ENCODE results near the gene FNTB.

The FNTB gene

GRCh38 chr14:65043893-65044595, 57.3 kb downstream of the FNTB start:
- Histone ChIP-seq H3K36me3 (ENCODE audit: control insufficient read depth, insufficient read depth, low read length) (peaks cover 10% of the 10 kb centered on the region), H3K4me3 (replicated peaks; ENCODE audit: low read depth, low read length) (no peak overlapping the region), H3K27me3 (replicated peaks; ENCODE audit: control insufficient read depth, insufficient read depth, low read length) (no peaks in the 10 kb centered on the region)
- no peak for DNase-seq (ENCODE audit: extremely low read depth, insufficient read length)
- no peak for TF ChIP-seq CTCF (IDR thresholded peaks at IDR 0.05; ENCODE audit: insufficient read depth, low read length, poor library complexity, severe bottlenecking)

GRCh38 chr14:65044596-65044959, 57.9 kb downstream of the FNTB start:
- peaks cover 10% of the 10 kb centered on the region for H3K36me3 ChIP-seq (ENCODE audit: control insufficient read depth, insufficient read depth, low read length)

GRCh38 chr14:65045006-65045405, 58.3 kb downstream of the FNTB start:
- no peak for TF ChIP-seq CTCF (IDR thresholded peaks at IDR 0.05; ENCODE audit: insufficient read depth, low read length, poor library complexity, severe bottlenecking)
- H3K4me3 ChIP-seq (replicated peaks; ENCODE audit: low read depth, low read length) = no peak overlapping the region
- DNase-seq (ENCODE audit: extremely low read depth, insufficient read length) = no peak
- peaks cover 10% of the 10 kb centered on the region for H3K36me3 ChIP-seq (ENCODE audit: control insufficient read depth, insufficient read depth, low read length)
- H3K27me3 ChIP-seq (replicated peaks; ENCODE audit: control insufficient read depth, insufficient read depth, low read length) = no peaks in the 10 kb centered on the region

More at GRCh38 chr14:65044596-65044959, 57.9 kb downstream of the FNTB start:
- H3K4me3 ChIP-seq (replicated peaks; ENCODE audit: low read depth, low read length) = no peak overlapping the region
- no peaks in the 10 kb centered on the region for H3K27me3 ChIP-seq (replicated peaks; ENCODE audit: control insufficient read depth, insufficient read depth, low read length)
- DNase-seq (ENCODE audit: extremely low read depth, insufficient read length) = no peak
- TF ChIP-seq CTCF (IDR thresholded peaks at IDR 0.05; ENCODE audit: insufficient read depth, low read length, poor library complexity, severe bottlenecking) = no peak

- no peaks in the 10 kb centered on the region for H3K27me3 ChIP-seq (replicated peaks; ENCODE audit: control insufficient read depth, insufficient read depth, low read length)
- peaks cover 10% of the 10 kb centered on the region for H3K36me3 ChIP-seq (ENCODE audit: control insufficient read depth, insufficient read depth, low read length)
- DNase-seq (ENCODE audit: extremely low read depth, insufficient read length) = no peak
These were observed 59.0 kb downstream of the FNTB start for GRCh38 chr14:65045709-65046108.

GRCh38 chr14:65052832-65053231, 66.1 kb downstream of the FNTB start:
- DNase-seq (ENCODE audit: extremely low read depth, insufficient read length) = no peak
- Histone ChIP-seq H3K4me3 (replicated peaks; ENCODE audit: low read depth, low read length) (no peak overlapping the region), H3K27me3 (replicated peaks; ENCODE audit: control insufficient read depth, insufficient read depth, low read length) (no peaks in the 10 kb centered on the region), H3K36me3 (ENCODE audit: control insufficient read depth, insufficient read depth, low read length) (peaks cover 9% of the 10 kb centered on the region)
- TF ChIP-seq CTCF (IDR thresholded peaks at IDR 0.05; ENCODE audit: insufficient read depth, low read length, poor library complexity, severe bottlenecking) = no peak

More at GRCh38 chr14:65045709-65046108, 59.0 kb downstream of the FNTB start:
- no peak for TF ChIP-seq CTCF (IDR thresholded peaks at IDR 0.05; ENCODE audit: insufficient read depth, low read length, poor library complexity, severe bottlenecking)
- no peak overlapping the region for H3K4me3 ChIP-seq (replicated peaks; ENCODE audit: low read depth, low read length)

- DNase-seq (ENCODE audit: extremely low read depth, insufficient read length) = no peak
- H3K27me3 ChIP-seq (replicated peaks; ENCODE audit: control insufficient read depth, insufficient read depth, low read length) = no peaks in the 10 kb centered on the region
- peaks cover 9% of the 10 kb centered on the region for H3K36me3 ChIP-seq (ENCODE audit: control insufficient read depth, insufficient read depth, low read length)
- H3K4me3 ChIP-seq (replicated peaks; ENCODE audit: low read depth, low read length) = no peak overlapping the region
- TF ChIP-seq CTCF (IDR thresholded peaks at IDR 0.05; ENCODE audit: insufficient read depth, low read length, poor library complexity, severe bottlenecking) = no peak
These were observed 66.8 kb downstream of the FNTB start for GRCh38 chr14:65053466-65053865.
